GM12892 (cell line): Measurements from ENCODE around the gene PPP2R5C.

Experiments used
- POLR2A ChIP-seq: IDR thresholded peaks from 2 replicates; pipeline ENCODE4 v1.6.1; 2011; ENCODE audit warnings: low read depth, low read length, control low read depth
- TAF1 ChIP-seq: IDR thresholded peaks from 2 replicates; pipeline ENCODE4 v1.6.1; 2011; ENCODE audit warnings: low read depth, mild to moderate bottlenecking, control low read depth, low read length, borderline replicate concordance

- TF ChIP-seq TAF1 (no peak), POLR2A (no peak)
These were observed 72.9 kb downstream of the PPP2R5C start for GRCh38 chr14:101834397-101834796.
